ENCODE measurements around the gene TMEM109. TPM values are rescaled to one million over a fixed set of nuclear protein-coding genes. Genes with fewer than 3 reads are reported as not detected.

TMEM109 gene
- total RNA-seq, 1 donor from 2014 or later, result 97.0 TPM

DNA sequence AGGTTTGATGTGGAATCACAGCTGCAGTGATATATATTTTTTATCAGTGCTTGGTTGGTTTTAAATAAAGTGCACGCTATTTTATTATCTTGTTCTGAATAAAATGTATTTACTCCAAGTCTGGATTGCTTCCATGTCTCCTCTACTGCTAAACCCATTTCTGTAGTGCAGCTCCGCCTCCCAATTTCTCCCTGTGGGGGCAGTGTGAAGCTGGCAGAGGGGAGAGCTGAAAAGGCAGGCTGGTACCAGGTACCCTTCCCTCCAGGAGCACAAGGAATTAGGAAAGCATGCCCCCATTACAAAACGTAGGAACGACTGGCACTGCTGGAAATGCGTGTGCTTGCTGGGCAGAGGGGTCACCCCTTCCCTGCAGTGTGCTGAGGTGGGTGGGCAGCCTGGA, 9.4 kb downstream of the TMEM109 start:
- Mint-ChIP-seq H3K27ac (ENCODE audit: unreplicated experiment) (no peak overlapping the region), H3K27me3 (ENCODE audit: low read depth) (no peaks in the 10 kb centered on the region), H3K4me1 (ENCODE audit: low read depth) (peaks cover 23% of the 10 kb centered on the region), H3K36me3 (ENCODE audit: low read depth) (peaks cover 12% of the 10 kb centered on the region), H3K9me3 (ENCODE audit: low read depth) (no peaks in the 10 kb centered on the region), H3K4me3 (ENCODE audit: unreplicated experiment) (no peak overlapping the region)
- DNase-seq (ENCODE audit: low spot score), result no peak
- TF ChIP-seq, protein P1, sequence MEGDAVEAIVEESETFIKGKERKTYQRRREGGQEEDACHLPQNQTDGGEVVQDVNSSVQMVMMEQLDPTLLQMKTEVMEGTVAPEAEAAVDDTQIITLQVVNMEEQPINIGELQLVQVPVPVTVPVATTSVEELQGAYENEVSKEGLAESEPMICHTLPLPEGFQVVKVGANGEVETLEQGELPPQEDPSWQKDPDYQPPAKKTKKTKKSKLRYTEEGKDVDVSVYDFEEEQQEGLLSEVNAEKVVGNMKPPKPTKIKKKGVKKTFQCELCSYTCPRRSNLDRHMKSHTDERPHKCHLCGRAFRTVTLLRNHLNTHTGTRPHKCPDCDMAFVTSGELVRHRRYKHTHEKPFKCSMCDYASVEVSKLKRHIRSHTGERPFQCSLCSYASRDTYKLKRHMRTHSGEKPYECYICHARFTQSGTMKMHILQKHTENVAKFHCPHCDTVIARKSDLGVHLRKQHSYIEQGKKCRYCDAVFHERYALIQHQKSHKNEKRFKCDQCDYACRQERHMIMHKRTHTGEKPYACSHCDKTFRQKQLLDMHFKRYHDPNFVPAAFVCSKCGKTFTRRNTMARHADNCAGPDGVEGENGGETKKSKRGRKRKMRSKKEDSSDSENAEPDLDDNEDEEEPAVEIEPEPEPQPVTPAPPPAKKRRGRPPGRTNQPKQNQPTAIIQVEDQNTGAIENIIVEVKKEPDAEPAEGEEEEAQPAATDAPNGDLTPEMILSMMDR (IDR thresholded peaks at IDR 0.05), result no peak

DNA sequence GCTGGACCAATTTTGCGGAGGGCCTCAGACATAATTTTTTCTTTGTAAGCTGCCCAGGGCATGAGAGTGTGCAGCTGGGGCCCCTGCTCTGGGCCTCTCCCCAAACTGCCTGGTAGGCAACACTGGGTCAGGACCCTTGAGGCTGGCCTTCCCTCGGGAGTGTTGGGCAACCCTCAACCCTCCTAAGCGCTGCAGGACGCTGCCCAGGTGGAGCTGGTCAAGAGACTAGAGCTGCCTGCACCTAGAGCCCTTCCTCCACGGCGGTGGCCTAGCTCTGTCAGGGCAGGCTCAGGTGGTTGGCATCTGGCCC, 9.8 kb downstream of the TMEM109 start:
- peak; percentile 81 for DNase-seq (ENCODE audit: low spot score)
- H3K27ac Mint-ChIP-seq (ENCODE audit: unreplicated experiment), result no peak overlapping the region
- H3K9me3 Mint-ChIP-seq (ENCODE audit: low read depth), result no peaks in the 10 kb centered on the region
- H3K4me1 Mint-ChIP-seq (ENCODE audit: low read depth), result peaks cover 21% of the 10 kb centered on the region
- H3K36me3 Mint-ChIP-seq (ENCODE audit: low read depth), result peaks cover 12% of the 10 kb centered on the region
- TF ChIP-seq, protein P1 (IDR thresholded peaks at IDR 0.05), result no peak
- H3K27me3 Mint-ChIP-seq (ENCODE audit: low read depth), result no peaks in the 10 kb centered on the region
- peak overlapping the region; percentile 68 for H3K4me3 Mint-ChIP-seq (ENCODE audit: unreplicated experiment)

DNA sequence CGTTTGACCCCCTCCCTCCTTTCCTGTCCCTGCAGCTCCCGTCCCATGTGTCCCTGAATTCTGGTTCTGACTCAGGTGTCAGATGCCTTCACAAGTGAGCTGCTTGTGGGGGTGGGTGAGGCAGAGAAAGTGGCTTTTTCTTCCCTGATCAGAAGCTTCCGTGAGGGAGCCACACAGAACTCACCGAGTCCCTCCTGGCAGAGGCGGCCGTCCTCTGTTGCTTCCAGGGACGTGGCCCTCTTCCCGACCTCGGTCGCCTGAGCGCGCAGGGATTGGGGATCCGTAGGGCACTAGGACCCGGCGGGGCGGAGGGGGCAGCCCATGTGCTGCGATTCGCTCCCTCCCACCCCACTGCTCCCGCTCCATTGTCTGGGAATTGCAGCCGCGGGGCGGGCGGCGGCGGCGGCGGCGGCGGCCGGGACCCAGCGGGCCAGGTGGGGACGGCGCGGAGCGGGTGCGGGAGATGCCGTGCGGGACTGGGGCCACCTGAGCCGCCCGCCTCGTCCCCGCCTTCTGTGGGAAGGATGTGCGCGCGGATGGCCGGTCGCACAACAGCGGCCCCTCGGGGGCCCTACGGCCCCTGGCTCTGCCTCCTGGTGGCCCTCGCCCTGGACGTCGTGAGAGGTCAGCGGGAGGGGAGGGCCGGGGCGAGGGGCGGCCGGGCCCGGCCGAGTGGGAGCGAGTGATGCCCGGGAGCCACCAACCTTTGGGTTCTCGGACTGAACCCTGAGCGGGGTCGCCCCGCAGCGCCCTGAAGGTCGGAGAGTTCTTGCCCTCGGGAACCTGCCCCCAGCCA, 10.3 kb downstream of the TMEM109 start, which contains the start of gene TMEM132A:
Gene TMEM132A, plus strand, starts transcription at position 351 of the 796 bp plus-strand sequence. Its CDS starts 174 bp downstream, at position 525.
- H3K4me3 Mint-ChIP-seq (ENCODE audit: unreplicated experiment), result peak within 1 kb of the TSS; percentile 68
- H3K27ac Mint-ChIP-seq (ENCODE audit: unreplicated experiment), result no peak within 1 kb of the TSS
- TF ChIP-seq, protein P1 (IDR thresholded peaks at IDR 0.05), result peak; percentile 33
- H3K36me3 Mint-ChIP-seq (ENCODE audit: low read depth), result peaks cover 13% of the 10 kb centered on the region
- no peaks in the 10 kb centered on the region for H3K9me3 Mint-ChIP-seq (ENCODE audit: low read depth)
- peaks cover 15% of the 10 kb centered on the region for H3K4me1 Mint-ChIP-seq (ENCODE audit: low read depth)
- DNase-seq (ENCODE audit: low spot score), result peak; percentile 92
- H3K27me3 Mint-ChIP-seq (ENCODE audit: low read depth), result no peaks in the 10 kb centered on the region

DNA sequence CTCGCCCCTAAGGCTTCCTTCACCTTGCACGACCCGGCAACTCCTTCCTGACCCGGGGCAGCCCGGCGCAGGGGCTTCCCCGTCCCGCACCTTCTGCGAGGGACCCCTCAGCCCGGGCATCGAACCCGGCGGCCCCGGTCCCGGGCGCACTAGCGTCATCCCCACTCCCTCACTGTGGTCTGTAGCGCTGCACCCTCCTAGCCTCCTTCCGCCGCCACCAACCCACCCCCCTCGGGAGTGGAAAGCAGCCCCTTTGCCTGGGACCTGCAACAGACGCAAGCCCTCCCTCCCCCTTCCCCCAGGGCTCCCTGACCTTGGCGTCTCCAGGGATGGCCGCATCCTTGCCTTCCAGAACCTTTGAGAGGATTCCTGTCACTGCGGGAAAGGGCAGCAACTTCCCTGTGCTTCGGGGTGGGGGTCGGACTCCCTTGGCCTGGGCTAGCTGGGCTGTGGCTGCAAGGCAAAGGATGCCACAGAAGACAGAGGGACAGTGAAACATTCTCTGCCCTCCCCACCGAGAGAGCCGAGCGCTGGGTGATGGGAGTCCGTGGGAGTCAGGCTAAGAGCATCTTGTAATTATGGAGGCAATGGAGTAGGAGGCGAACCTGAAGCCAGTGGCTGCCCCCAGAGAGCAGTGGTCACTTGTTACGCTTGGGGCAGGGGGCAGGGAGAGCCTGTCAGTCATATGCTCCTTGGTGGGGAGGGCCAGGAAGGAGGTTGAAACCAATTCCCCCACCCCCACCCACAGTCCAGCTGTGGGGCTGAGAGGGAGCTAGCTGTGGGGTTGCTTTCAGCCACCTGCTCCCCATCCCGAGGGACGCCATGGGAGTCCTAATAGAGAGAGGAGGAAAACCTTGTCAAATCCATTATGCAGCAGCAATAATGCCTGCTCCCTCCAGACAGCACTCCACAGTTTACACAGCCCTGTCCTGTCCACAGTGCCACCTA, 11.2 kb downstream of the TMEM109 start:
- Mint-ChIP-seq H3K27ac (ENCODE audit: unreplicated experiment) (no peak overlapping the region), H3K4me1 (ENCODE audit: low read depth) (peaks cover 12% of the 10 kb centered on the region), H3K27me3 (ENCODE audit: low read depth) (no peaks in the 10 kb centered on the region), H3K9me3 (ENCODE audit: low read depth) (no peaks in the 10 kb centered on the region), H3K36me3 (ENCODE audit: low read depth) (peaks cover 16% of the 10 kb centered on the region), H3K4me3 (ENCODE audit: unreplicated experiment) (peak overlapping the region; percentile 68)
- TF ChIP-seq, protein P1 (IDR thresholded peaks at IDR 0.05), result no peak
- peak; percentile 83 for DNase-seq (ENCODE audit: low spot score)

DNA sequence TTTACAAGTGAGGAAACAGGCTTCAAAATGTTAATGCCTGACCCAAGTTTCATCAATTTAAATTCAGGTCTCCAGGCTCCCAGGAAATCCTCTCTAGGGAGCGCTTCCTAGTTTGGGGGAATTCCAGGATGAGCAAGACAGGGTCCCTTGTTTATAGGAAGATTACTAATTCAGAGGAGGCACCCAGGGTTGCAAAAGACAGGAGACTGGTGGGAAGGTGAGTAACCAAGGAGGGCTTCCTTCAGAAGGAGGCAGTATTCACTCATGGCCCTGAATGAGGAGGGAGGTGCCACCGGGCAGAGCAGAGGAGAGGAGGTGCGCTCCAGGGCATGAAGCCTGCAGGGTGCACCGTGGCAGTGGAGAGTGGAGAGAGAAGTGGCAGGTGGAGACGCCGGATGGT, 11.9 kb downstream of the TMEM109 start:
- peak; percentile 72 for DNase-seq (ENCODE audit: low spot score)
- H3K27me3 Mint-ChIP-seq (ENCODE audit: low read depth), result no peaks in the 10 kb centered on the region
- TF ChIP-seq, protein P1 (IDR thresholded peaks at IDR 0.05), result no peak
- no peaks in the 10 kb centered on the region for H3K9me3 Mint-ChIP-seq (ENCODE audit: low read depth)
- H3K4me3 Mint-ChIP-seq (ENCODE audit: unreplicated experiment), result peak overlapping the region; percentile 68
- H3K4me1 Mint-ChIP-seq (ENCODE audit: low read depth), result peaks cover 12% of the 10 kb centered on the region
- H3K36me3 Mint-ChIP-seq (ENCODE audit: low read depth), result peaks cover 13% of the 10 kb centered on the region
- no peak overlapping the region for H3K27ac Mint-ChIP-seq (ENCODE audit: unreplicated experiment)
